GM19467 (cell line): ENCODE results near the gene SAMM50.

ENCODE experiments used
- ATAC-seq: cut with Tn5 transposase; IDR thresholded peaks from one replicate; pipeline ENCODE4 v1.9.1; 2021; ENCODE audit warnings: mild to moderate bottlenecking, moderate library complexity; ENCODE audit not compliant: unreplicated experiment

Gene SAMM50

DNA sequence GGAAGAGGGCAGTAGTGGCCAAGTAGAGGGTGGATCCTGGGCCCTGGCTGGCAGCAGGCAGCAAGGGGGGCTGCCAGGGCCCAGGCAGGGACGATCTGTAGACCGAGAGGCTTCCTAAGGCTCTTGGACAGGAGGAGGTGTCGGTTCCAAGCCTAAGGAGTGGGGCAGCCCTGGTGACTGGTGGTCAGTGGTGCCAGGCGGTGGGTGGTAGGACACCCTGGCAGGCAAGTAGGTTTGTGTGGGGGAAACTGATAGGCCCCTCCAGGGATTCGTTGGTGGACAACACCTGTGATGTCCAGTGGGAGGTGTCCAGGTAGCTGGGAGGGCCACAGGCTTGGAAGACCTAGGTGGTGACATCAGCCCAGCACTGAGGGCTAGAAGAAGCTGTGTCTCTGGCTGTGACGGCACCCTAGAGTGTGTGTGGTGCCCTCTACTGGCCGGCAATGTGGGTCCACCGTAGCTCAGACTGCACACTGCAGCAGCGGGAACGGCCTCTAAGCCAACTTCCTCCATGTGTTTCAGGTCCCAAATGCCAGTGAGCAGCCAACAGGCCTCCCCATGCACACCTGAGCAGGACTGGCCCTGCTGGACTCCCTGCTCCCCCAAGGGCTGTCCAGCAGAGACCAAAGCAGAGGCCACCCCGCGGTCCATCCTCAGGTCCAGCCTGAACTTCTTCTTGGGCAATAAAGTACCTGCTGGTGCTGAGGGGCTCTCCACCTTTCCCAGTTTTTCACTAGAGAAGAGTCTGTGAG, 9.4 kb upstream of the SAMM50 start:
- no peak for ATAC-seq

DNA sequence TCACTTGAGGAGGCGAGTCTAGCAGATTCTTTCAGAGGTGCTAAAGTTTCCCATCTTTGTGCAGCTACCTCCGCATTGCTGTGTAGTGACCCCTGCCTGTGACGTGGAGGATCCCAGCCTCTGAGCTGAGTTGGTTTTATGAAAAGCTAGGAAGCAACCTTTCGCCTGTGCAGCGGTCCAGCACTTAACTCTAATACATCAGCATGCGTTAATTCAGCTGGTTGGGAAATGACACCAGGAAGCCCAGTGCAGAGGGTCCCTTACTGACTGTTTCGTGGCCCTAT, 8.9 kb upstream of the SAMM50 start:
- no peak for ATAC-seq

GRCh38 chr22:43948836-43949406, 6.3 kb upstream of the SAMM50 start:
- no peak for ATAC-seq

DNA sequence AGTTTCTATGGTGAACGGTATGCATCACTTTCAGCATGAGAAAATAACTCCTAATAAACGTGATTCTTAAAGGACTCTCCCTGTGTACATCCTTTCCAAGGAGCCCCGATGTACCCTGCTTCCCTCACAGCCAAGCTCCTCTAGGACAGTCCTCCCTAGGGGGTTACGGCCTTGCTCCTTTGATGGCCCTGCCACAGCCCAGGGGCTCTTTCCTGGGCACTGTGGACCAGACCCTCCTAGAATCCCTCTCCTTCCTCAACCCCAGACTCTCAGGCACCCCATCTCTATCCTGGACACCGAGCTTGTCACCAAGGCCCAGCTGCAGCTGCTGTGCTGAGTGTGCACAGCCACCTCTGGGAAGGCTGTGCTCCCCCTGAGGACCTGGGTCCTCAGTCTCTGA, 3.9 kb upstream of the SAMM50 start:
- ATAC-seq = no peak

DNA sequence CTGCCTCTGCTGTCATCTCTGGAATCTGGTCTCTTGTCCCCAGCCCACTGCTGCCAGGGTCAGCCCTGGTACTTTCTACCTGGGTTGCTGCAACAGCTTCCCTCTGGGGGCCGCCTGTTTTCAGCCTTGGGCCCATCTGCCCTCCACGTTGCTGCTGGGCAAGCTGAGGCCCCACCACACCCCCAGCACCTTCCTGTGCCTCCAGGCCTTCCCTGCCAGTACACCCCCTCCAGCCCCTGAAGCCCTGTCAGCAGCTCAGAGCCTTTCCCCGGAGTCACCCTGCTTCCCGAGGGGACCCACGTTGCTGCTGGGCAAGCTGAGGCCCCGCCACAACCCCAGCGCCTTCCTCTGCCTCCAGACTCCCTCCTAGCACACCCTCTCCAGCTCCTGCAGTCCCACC, 3.3 kb upstream of the SAMM50 start:
- ATAC-seq = no peak

GRCh38 chr22:43953988-43954785, 1.1 kb upstream of the SAMM50 start:
- no peak for ATAC-seq

- ATAC-seq = no peak
Measured at GRCh38 chr22:43955883-43956782, 891 bp downstream of the SAMM50 start.

DNA sequence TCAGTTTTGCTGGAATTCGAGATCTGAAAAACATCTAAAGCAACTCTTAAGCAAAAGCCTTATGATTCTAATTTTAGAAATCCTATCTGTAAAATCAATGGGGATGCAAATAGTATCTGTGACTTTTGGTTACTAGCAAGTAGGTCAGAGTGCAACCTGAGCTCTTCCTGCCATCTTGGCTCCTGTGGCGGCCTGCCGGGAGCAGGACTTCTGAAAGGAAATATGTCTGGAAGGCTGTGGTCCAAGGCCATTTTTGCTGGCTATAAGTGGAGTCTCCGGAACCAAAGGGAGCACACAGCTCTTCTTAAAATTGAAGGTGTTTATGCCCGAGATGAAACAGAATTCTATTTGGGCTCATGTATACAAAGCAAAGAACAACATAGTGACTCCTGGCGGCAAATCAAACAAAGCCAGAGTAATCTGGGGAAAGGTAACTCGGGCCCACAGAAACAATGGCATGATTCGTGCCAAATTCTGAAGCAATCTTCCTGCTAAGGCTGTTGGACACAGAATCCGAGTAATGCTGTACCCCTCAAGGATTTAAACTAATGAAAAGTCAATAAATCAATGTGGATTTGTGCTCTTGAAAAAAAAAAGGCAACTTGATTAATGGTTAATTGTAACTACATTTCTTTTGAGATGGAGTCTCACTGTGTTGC, 1.7 kb downstream of the SAMM50 start:
- ATAC-seq = no peak

DNA sequence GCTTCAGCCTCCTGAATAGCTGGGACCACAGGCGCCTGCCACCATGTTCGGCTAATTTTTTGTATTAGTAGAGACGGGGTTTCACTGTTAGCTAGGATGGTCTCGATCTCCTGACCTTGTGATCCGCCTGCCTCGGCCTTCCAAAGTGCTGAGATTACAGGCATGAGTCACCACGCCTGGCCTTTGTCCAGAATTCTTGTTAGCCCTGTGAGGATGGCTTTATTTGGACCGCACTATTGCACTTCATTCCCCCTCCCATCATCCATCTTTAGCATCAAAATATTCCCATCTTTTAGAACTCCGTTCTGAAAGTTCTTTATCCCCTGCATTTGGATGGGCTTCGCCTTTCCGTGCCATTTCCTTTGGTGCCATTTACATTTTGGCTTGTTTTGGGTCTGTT, 2.6 kb downstream of the SAMM50 start:
- ATAC-seq = no peak

- no peak for ATAC-seq
Measured at GRCh38 chr22:43964314-43964857, 9.1 kb downstream of the SAMM50 start.

- ATAC-seq = no peak
Measured at GRCh38 chr22:43967069-43967468, 11.8 kb downstream of the SAMM50 start.

DNA sequence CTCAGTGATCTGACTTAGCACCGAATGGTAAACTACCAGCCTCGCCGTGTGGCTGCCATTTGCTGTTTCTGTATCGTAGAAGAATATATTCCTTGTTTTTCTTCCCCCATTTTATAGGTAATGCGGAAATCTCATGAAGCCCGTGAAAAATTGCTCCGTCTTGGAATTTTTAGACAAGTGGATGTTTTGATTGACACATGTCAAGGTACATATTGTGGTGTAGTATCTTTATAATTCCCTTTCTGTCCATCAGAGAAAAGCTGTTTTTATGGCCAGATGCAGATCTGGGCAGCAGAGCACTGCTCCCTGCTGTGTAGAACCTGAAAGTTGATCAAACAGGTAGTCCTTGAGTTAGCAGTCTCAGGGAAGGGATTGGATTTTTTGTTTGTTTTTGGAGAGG, 13.4 kb downstream of the SAMM50 start:
- ATAC-seq = no peak

- no peak for ATAC-seq
Measured at GRCh38 chr22:43969021-43969878, 14.0 kb downstream of the SAMM50 start.

DNA sequence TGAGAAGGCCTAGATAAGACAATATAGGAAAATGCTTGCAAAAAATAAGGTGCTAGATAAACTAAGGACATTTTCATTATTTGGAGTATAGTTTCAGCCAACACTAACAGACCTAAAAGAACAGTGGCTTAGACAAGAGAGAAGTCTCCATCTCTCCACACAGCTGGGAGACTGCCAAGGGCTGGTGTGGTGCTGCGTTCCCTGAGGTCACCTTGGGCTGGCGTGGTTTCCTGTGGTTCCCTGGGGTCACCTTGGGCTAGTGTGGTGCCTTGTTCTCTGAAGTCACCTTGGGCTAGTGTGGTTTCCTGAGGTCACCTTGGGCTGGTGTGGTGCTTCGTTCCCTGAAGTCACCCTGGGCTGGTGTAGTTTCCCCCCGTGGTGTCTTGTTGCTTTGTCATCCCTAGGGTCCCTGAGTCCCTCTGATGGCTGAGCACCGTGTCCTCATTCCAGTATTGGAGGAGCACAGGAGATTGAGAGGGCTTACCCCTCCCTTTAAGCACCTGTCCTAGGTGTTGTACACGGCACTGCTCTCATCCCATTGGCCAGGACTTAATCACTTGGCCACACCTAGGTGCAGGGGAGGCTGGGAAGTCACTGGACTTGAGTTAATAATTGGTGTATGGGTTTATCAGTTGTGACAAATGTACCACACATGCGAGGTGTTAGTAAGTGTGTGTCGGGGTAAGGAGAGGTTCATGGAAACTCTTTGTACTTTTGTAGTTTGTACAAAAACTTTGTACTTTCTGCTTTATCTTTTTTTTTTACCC, 14.9 kb downstream of the SAMM50 start:
- ATAC-seq = no peak

- ATAC-seq = no peak
Measured at GRCh38 chr22:43971112-43971511, 15.9 kb downstream of the SAMM50 start.

- ATAC-seq = no peak
Measured at GRCh38 chr22:43972931-43973462, 17.8 kb downstream of the SAMM50 start.

- ATAC-seq = no peak
Measured at GRCh38 chr22:43974028-43974545, 18.8 kb downstream of the SAMM50 start.

DNA sequence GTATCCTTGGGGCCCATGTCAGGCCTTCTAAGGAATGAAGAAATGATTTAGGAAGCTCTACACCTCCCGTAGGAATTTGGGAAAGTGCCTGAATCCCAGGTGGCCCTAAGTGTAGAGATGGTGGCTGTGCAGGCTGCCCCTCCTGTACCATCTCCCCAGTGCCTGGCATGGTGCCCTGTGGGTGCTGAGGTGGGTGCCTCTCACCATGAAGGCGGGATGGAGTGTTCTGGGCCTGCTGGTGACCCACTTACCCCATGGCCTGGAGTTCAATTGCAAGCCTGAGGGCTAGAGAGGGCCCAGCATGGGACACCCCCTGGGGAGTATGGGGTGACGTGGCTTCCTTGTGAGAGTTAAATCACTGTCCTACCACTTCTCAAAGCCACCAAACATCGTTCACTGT, 19.8 kb downstream of the SAMM50 start:
- no peak for ATAC-seq
